HepG2 (cell line): Measurements from ENCODE around the gene FITM1. TPM values are rescaled to one million over a fixed set of nuclear protein-coding genes. Genes with fewer than 3 reads are reported as not detected.

Source experiments
- ATRX ChIP-seq: sonication (generic); formaldehyde crosslinking; IDR thresholded peaks from 2 replicates; pipeline ENCODE4 v1.4.0; 2020; ENCODE audit warnings: missing genetic modification reagents, borderline replicate concordance
- CREB1 ChIP-seq, 2 experiments: fragments of 450-650 bp in 1 of 2; IDR thresholded peaks; 2 replicates each; pipeline ENCODE4 v1.6.1; 2016 to 2017; ENCODE audit warnings: control low read depth in 1 of 2, mild to moderate bottlenecking in 1 of 2, missing compliant biosample characterization in 1 of 2, missing genetic modification characterization in 1 of 2
- DBP ChIP-seq: sonication (generic); formaldehyde crosslinking; IDR thresholded peaks from 2 replicates; pipeline ENCODE4 v1.4.0; 2020; ENCODE audit warnings: missing genetic modification reagents; ENCODE audit errors: not compliant biosample characterization
- HNF1A ChIP-seq, 2 experiments: sonication (generic) in 1 of 2; formaldehyde crosslinking in 1 of 2; IDR thresholded peaks; 2 replicates each; pipeline versions ENCODE4 v1.4.0 to v1.6.1; 2016 to 2020; ENCODE audit warnings: borderline replicate concordance in 1 of 2, low read depth in 1 of 2, mild to moderate bottlenecking in 1 of 2, missing genetic modification reagents in 1 of 2
- HNF4A ChIP-seq: sonication (generic); formaldehyde crosslinking; IDR thresholded peaks from 2 replicates; pipeline ENCODE4 v1.4.0; 2020; ENCODE audit warnings: missing genetic modification reagents
- HOMEZ ChIP-seq: IDR thresholded peaks from 2 replicates; pipeline ENCODE4 v1.6.1; 2016; ENCODE audit warnings: low read depth
- KLF13 ChIP-seq: sonication (generic); formaldehyde crosslinking; IDR thresholded peaks from 2 replicates; pipeline ENCODE4 v1.4.0; 2020; ENCODE audit warnings: mild to moderate bottlenecking, missing genetic modification reagents
- NFKB2 ChIP-seq: sonication (generic); formaldehyde crosslinking; IDR thresholded peaks from 2 replicates; pipeline ENCODE4 v1.4.0; 2020; ENCODE audit warnings: missing genetic modification reagents, borderline replicate concordance
- POGZ ChIP-seq: sonication (generic); formaldehyde crosslinking; IDR thresholded peaks from 2 replicates; pipeline ENCODE4 v1.4.0; 2020; ENCODE audit warnings: mild to moderate bottlenecking, missing genetic modification reagents
- SOX13 ChIP-seq, 3 experiments: fragments of 450-650 bp in 1 of 3; sonication (generic) in 1 of 3; formaldehyde crosslinking in 1 of 3; IDR thresholded peaks in 2 of 3; conservative IDR thresholded peaks in 1 of 3; 2 replicates each; pipeline versions ENCODE4 v1.5.0 to v1.6.1; 2016 to 2020; ENCODE audit warnings: antibody characterized with exemption in 1 of 3, mild to moderate bottlenecking in 1 of 3, missing compliant biosample characterization in 1 of 3, missing genetic modification reagents in 1 of 3, moderate library complexity in 1 of 3
- YY1 ChIP-seq: IDR thresholded peaks from 2 replicates; pipeline ENCODE4 v1.6.1; 2011; ENCODE audit warnings: low read length, low read depth, moderate library complexity, mild to moderate bottlenecking; ENCODE audit not compliant: insufficient read depth, insufficient replicate concordance
- ZNF124 ChIP-seq: sonication (generic); formaldehyde crosslinking; IDR thresholded peaks from 2 replicates; pipeline ENCODE4 v1.4.0; 2020; ENCODE audit warnings: missing genetic modification reagents
- ZNF230 ChIP-seq: sonication (generic); formaldehyde crosslinking; IDR thresholded peaks from 2 replicates; pipeline ENCODE4 v1.4.0; 2020; ENCODE audit warnings: mild to moderate bottlenecking, missing genetic modification reagents
- ZNF282 ChIP-seq: fragments of 450-650 bp; IDR thresholded peaks from 2 replicates; pipeline ENCODE4 v1.6.1; 2018; ENCODE audit not compliant: partially characterized antibody
- ZNF772 ChIP-seq: sonication (generic); formaldehyde crosslinking; IDR thresholded peaks from 2 replicates; pipeline ENCODE4 v1.5.0; 2020; ENCODE audit warnings: mild to moderate bottlenecking, missing genetic modification reagents
- ZXDC ChIP-seq: sonication (generic); formaldehyde crosslinking; IDR thresholded peaks from 2 replicates; pipeline ENCODE4 v1.5.0; 2020; ENCODE audit warnings: mild to moderate bottlenecking, missing genetic modification reagents
- polyA plus RNA-seq, 8 experiments: library from polyadenylated mRNA; depleted of rRNA in 3 of 8; stranded (reverse) in 7 of 8; unstranded in 1 of 8; fragments of >200 nt; fragmentation: Illumina TruSeq in 4 of 8; extraction: Trizol in 4 of 8; gene quantifications; 2 replicates each; pipeline versions ENCODE4 v1.2.1 to v1.2.3, GENCODE V29; 2011 to 2016; ENCODE audit warnings: low read depth in 4 of 8, missing spikeins in 1 of 8, mixed read lengths in 1 of 8; ENCODE audit not compliant: insufficient read depth in 1 of 8
- total RNA-seq, 5 experiments: library from RNA; depleted of rRNA; stranded (reverse); fragments of >200 nt; fragmentation: Illumina TruSeq; extraction: Trizol; gene quantifications; 2 replicates each; pipeline ENCODE4 v1.2.3, GENCODE V29; 2016; ENCODE audit warnings: low read depth in 1 of 5

FITM1 gene
- total and polyA plus RNA-seq, 2 of the 13 experiments (the other 11 are each of a cell fraction or from before 2014, with no cell fraction given), result 2.7 to 5.8 TPM

- TF ChIP-seq HOMEZ (CRISPR knock-in tag), result peak; percentile 82
- TF ChIP-seq ATRX (CRISPR knock-in tag), result no peak
- TF ChIP-seq SOX13 (IDR thresholded peaks at IDR 0.05), result 0 out of 2 replicates have a peak, but pooled peaks have one; percentile 32
- TF ChIP-seq SOX13 (CRISPR knock-in tag; conservative IDR thresholded peaks at IDR 0.05 in 1 of 2, IDR thresholded peaks at IDR 0.05 in 1 of 2), result peak in 1 of 2 experiments; percentile 63; a peak in 1 of 4 replicates
- peak; percentile 74 for TF ChIP-seq HNF4A (CRISPR knock-in tag)
- TF ChIP-seq HNF1A (IDR thresholded peaks at IDR 0.05; ENCODE audit: low read depth), result no peak
- no peak; the same call in 1 of the 2 replicates for TF ChIP-seq HNF1A (CRISPR knock-in tag; IDR thresholded peaks at IDR 0.05; ENCODE audit: borderline replicate concordance)
- no peak for TF ChIP-seq ZNF124 (CRISPR knock-in tag)
- no peak for TF ChIP-seq ZNF282
- peak; percentile 97 for TF ChIP-seq ZNF772 (CRISPR knock-in tag)
- TF ChIP-seq ZNF230 (CRISPR knock-in tag), result peak; percentile 3
- peak; percentile 40; the same call in 1 of the 2 replicates for TF ChIP-seq KLF13
- peak; percentile 70 for TF ChIP-seq DBP (CRISPR knock-in tag)
- peak; percentile 79 for TF ChIP-seq POGZ (CRISPR knock-in tag)
- no peak for TF ChIP-seq CREB1 (IDR thresholded peaks at IDR 0.05)
- TF ChIP-seq CREB1 (CRISPR knock-in tag; IDR thresholded peaks at IDR 0.05), result no peak
- peak; percentile 97; the same call in 1 of the 2 replicates for TF ChIP-seq NFKB2 (CRISPR knock-in tag)
- peak; percentile 81 for TF ChIP-seq YY1
- no peak for TF ChIP-seq ZXDC (CRISPR knock-in tag)
Measured at GRCh38 chr14:24135834-24136683, 5.6 kb downstream of the FITM1 start, which contains the start of gene PSME1 (continued).
